SK-N-SH (cell line): ENCODE measurements around the gene CLASRP. TPM values are rescaled to one million over a fixed set of nuclear protein-coding genes. Genes with fewer than 3 reads are reported as not detected.

Source experiments
- CTCF ChIA-PET: fragments of 300-600, 350-600 bp; formaldehyde crosslinking; extraction: SDS; loops from one replicate; lab custom pipeline; 2021; lab: Yijun Ruan, JAX
- POLR2A ChIA-PET: fragments of 350-600 bp; sonication (Branson Sonifier 250); formaldehyde crosslinking; extraction: SDS; loops from one replicate; lab custom pipeline; 2020; ENCODE audit warnings: antibody characterized with exemption, inconsistent platforms; lab: Yijun Ruan, JAX
- DNase-seq: peaks from one replicate; pipeline ENCODE4 v3.0.0; 2012
- H2AFZ ChIP-seq: fragments of 200-600 bp; sonication (generic); 2 replicates; pipeline ENCODE4 v1.8.1; 2016; ENCODE audit warnings: antibody characterized with exemption, mild to moderate bottlenecking, low read depth
- H3F3A ChIP-seq: fragments of 200-600 bp; sonication (generic); replicated peaks from 2 replicates; pipeline ENCODE3; 2016; ENCODE audit warnings: antibody characterized with exemption, mild to moderate bottlenecking; ENCODE audit not compliant: insufficient read depth
- H3K27ac ChIP-seq, 2 experiments: fragments of 200-500 bp in 1 of 2; fragments of 200-600 bp in 1 of 2; sonication (Bioruptor generic) in 1 of 2; sonication (generic), shearing (Covaris generic) in 1 of 2; 2 replicates each; pipeline versions ENCODE4 v1.5.1 to v1.6.1; 2014 to 2016; ENCODE audit warnings: low read depth in 2 of 2, inconsistent platforms in 1 of 2, low read length in 1 of 2, mild to moderate bottlenecking in 1 of 2, mixed read lengths in 1 of 2
- H3K27me3 ChIP-seq: fragments of 200-600 bp; sonication (generic), shearing (Covaris generic); 2 replicates; pipeline ENCODE4 v1.6.1; 2016; ENCODE audit warnings: mixed run types; ENCODE audit not compliant: insufficient read depth
- H3K36me3 ChIP-seq, 2 experiments: fragments of 200-500 bp in 1 of 2; fragments of 200-600 bp in 1 of 2; sonication (Bioruptor generic) in 1 of 2; sonication (generic) in 1 of 2; replicated peaks in 1 of 2; 2 replicates each; pipeline versions ENCODE3 to v1.5.1; 2014 to 2016; ENCODE audit warnings: low read length in 1 of 2, mild to moderate bottlenecking in 1 of 2; ENCODE audit not compliant: insufficient read depth in 2 of 2, control insufficient read depth in 1 of 2
- H3K4me1 ChIP-seq, 2 experiments: fragments of 200-500 bp in 1 of 2; fragments of 200-600 bp in 1 of 2; sonication (Bioruptor generic) in 1 of 2; sonication (generic), shearing (Covaris generic) in 1 of 2; 2 replicates each; pipeline versions ENCODE4 v1.5.1 to v1.6.1; 2014 to 2016; ENCODE audit warnings: low read depth in 1 of 2, low read length in 1 of 2, mixed run types in 1 of 2; ENCODE audit not compliant: insufficient read depth in 2 of 2, control insufficient read depth in 1 of 2
- H3K4me2 ChIP-seq: fragments of 200-600 bp; sonication (generic), shearing (Covaris generic); 2 replicates; pipeline ENCODE4 v1.6.1; 2017; ENCODE audit warnings: mixed run types
- H3K4me3 ChIP-seq, 2 experiments: fragments of 200-500 bp in 1 of 2; fragments of 200-600 bp in 1 of 2; sonication (Bioruptor generic) in 1 of 2; sonication (generic), shearing (Covaris generic) in 1 of 2; 2 replicates each; pipeline versions ENCODE4 v1.5.1 to v1.8.1; 2014 to 2016; ENCODE audit warnings: low read depth in 2 of 2, inconsistent platforms in 1 of 2, low read length in 1 of 2, mild to moderate bottlenecking in 1 of 2, mixed read lengths in 1 of 2, moderate library complexity in 1 of 2
- H3K79me2 ChIP-seq: fragments of 200-600 bp; sonication (generic); 2 replicates; pipeline ENCODE4 v1.8.1; 2017; ENCODE audit warnings: mild to moderate bottlenecking; ENCODE audit not compliant: insufficient read depth
- H3K9ac ChIP-seq: fragments of 200-600 bp; sonication (generic); 2 replicates; pipeline ENCODE4 v1.6.1; 2017; ENCODE audit warnings: mixed run types
- H3K9me2 ChIP-seq: fragments of 200-600 bp; sonication (generic); 2 replicates; pipeline ENCODE4 v1.6.1; 2017; ENCODE audit warnings: mixed run types
- H3K9me3 ChIP-seq: fragments of 200-600 bp; sonication (generic); 2 replicates; pipeline ENCODE4 v1.6.1; 2017; ENCODE audit warnings: mixed run types, mild to moderate bottlenecking, moderate library complexity
- H4K20me1 ChIP-seq: fragments of 200-600 bp; sonication (generic); 2 replicates; pipeline ENCODE4 v1.6.1; 2017; ENCODE audit warnings: mild to moderate bottlenecking, mixed run types; ENCODE audit not compliant: insufficient read depth
- CHD2 ChIP-seq: fragments of 150-350 bp; IDR thresholded peaks from 2 replicates; pipeline ENCODE4 v1.6.1; 2018; ENCODE audit warnings: low read length; ENCODE audit not compliant: partially characterized antibody
- GABPA ChIP-seq: IDR thresholded peaks from 2 replicates; pipeline ENCODE4 v1.4.0; 2012; ENCODE audit warnings: low read depth, mild to moderate bottlenecking
- JUND ChIP-seq: IDR thresholded peaks from 2 replicates; pipeline ENCODE4 v1.4.0; 2012
- MXI1 ChIP-seq: IDR thresholded peaks from 2 replicates; pipeline ENCODE4 v1.6.1; 2012; ENCODE audit warnings: mild to moderate bottlenecking, low read depth, low read length, improper control_type of control experiment
- NFIC ChIP-seq: IDR thresholded peaks from 2 replicates; pipeline ENCODE4 v1.4.0; 2012; ENCODE audit warnings: borderline replicate concordance
- NRF1 ChIP-seq: IDR thresholded peaks from 2 replicates; pipeline ENCODE4 v1.6.1; 2012; ENCODE audit warnings: low read depth, mild to moderate bottlenecking, low read length
- POLR2AphosphoS5 ChIP-seq: IDR thresholded peaks from 2 replicates; pipeline ENCODE4 v1.6.1; 2012; ENCODE audit warnings: low read depth, low read length
- RAD21 ChIP-seq: IDR thresholded peaks from 2 replicates; pipeline ENCODE4 v1.6.1; 2012; ENCODE audit warnings: mild to moderate bottlenecking, low read length
- REST ChIP-seq: IDR thresholded peaks from 2 replicates; pipeline ENCODE4 v1.6.1; 2012; ENCODE audit warnings: mild to moderate bottlenecking, low read depth, low read length, moderate library complexity
- RXRA ChIP-seq: IDR thresholded peaks from 2 replicates; pipeline ENCODE4 v1.4.0; 2012; ENCODE audit warnings: low read depth, mild to moderate bottlenecking, borderline replicate concordance
- SIN3A ChIP-seq: IDR thresholded peaks from 2 replicates; pipeline ENCODE4 v1.6.1; 2012; ENCODE audit warnings: low read depth, mild to moderate bottlenecking, low read length, moderate library complexity, borderline replicate concordance
- SMC3 ChIP-seq: IDR thresholded peaks from 2 replicates; pipeline ENCODE4 v1.6.1; 2012; ENCODE audit warnings: low read depth, low read length, improper control_type of control experiment
- USF1 ChIP-seq: IDR thresholded peaks from 2 replicates; pipeline ENCODE4 v1.4.0; 2012; ENCODE audit warnings: low read depth, borderline replicate concordance
- WGBS: methylation state at CpG from one replicate; pipeline ENCODE4 v1.1.6; 2017; ENCODE audit warnings: low lambda C conversion rate; 5-methylcytosine and 5-hydroxymethylcytosine counted together
- polyA plus RNA-seq, 3 experiments: library from polyadenylated mRNA; depleted of rRNA; stranded (reverse); fragments of >200 nt; gene quantifications; 2 replicates each; pipeline ENCODE4 v1.2.3, GENCODE V29; 2012
- TF ChIP-seq, protein P1 (sequence below): fragments of 200-600 bp; sonication (generic); IDR thresholded peaks from 2 replicates; pipeline ENCODE4 v1.6.1; 2017; ENCODE audit warnings: antibody characterized with exemption, mild to moderate bottlenecking, moderate library complexity

Gene CLASRP
- polyA plus RNA-seq, 1 of the 3 experiments (the other 2 are of a cell fraction) = 54.8 TPM

DNA sequence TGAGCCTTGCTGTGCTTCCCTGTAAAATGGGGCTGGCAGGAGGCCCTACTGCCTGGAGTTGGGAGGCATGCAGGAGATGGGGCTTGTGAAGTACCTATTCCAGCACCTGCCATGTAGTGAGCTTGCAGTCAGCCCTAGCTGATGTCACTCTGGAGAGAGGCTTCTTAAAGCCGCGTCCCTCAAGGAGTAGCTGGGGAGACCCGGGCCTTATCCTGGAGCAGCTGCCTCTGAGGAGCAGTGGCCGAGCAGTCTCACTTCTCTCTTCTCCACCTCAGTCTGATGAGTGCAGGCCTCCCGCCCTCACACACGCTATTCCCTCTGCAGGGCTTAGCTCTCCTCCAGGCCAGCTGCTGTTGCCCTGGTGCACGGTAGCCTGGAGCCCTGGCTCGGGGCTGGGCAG is 18.0 kb downstream of the CLASRP start:
- Histone ChIP-seq H3K36me3 (peaks cover 38 to 76% of the 10 kb centered on the region in 2 experiments), H3K79me2 (peaks cover 39% of the 10 kb centered on the region; the same call in 1 of the 2 replicates), H3K4me2 (no peak overlapping the region), H3K27ac (no peak overlapping the region), H3K9me3 (no peaks in the 10 kb centered on the region), H4K20me1 (peaks cover 21% of the 10 kb centered on the region), H3K27me3 (no peaks in the 10 kb centered on the region), H3K4me1 (no peaks in the 10 kb centered on the region), H2AFZ (no peak overlapping the region), H3K4me3 (no peak overlapping the region)
- WGBS = 98% methylated on average over 8 of the region's 8 CpGs
- no peak for DNase-seq
- TF ChIP-seq REST (no peak), JUND (no peak), MXI1 (no peak), NFIC (no peak), SMC3 (no peak), SIN3A (no peak), CHD2 (no peak), RAD21 (no peak), POLR2AphosphoS5 (no peak), GABPA (no peak)
- TF ChIP-seq, protein P1, sequence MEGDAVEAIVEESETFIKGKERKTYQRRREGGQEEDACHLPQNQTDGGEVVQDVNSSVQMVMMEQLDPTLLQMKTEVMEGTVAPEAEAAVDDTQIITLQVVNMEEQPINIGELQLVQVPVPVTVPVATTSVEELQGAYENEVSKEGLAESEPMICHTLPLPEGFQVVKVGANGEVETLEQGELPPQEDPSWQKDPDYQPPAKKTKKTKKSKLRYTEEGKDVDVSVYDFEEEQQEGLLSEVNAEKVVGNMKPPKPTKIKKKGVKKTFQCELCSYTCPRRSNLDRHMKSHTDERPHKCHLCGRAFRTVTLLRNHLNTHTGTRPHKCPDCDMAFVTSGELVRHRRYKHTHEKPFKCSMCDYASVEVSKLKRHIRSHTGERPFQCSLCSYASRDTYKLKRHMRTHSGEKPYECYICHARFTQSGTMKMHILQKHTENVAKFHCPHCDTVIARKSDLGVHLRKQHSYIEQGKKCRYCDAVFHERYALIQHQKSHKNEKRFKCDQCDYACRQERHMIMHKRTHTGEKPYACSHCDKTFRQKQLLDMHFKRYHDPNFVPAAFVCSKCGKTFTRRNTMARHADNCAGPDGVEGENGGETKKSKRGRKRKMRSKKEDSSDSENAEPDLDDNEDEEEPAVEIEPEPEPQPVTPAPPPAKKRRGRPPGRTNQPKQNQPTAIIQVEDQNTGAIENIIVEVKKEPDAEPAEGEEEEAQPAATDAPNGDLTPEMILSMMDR = no peak
- TF ChIP-seq, all 33 proteins: peak for 0
- H3K9ac ChIP-seq = no peak overlapping the region
- POLR2A ChIA-PET = interaction anchor here (0.8 to 1.0 kb wide), 2 partner anchors 18 to 22 kb away, joined by 3 read pairs; partner anchors contain the start of genes CLASRP and GEMIN7
- CTCF ChIA-PET = interaction anchor here (0.6 to 1.3 kb wide), 2 partner anchors 12 to 862 kb away, joined by 3 to 6 read pairs; no protein-coding TSS in a partner anchor
- peaks cover 4% of the 10 kb centered on the region for H3F3A ChIP-seq
- no peaks in the 10 kb centered on the region for H3K9me2 ChIP-seq

DNA sequence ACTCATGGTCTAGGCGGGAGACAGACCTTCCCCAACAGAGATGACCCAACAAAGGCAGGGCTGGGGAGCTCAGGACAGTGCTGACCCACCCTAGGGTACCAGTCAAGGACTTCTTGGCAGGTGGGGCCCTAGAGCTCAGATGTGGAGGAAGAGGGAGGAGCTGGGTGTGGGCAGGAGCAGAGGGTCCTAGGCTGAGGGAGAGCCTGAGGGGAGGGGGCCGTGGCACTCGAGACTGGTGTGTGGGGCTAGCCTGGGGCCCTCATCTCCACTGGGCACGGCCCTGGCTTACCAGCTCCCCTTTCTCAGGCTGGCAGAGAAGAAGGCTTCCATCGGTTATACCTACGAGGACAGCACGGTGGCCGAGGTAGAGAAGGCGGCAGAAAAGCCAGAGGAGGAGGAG is 18.6 kb downstream of the CLASRP start:
- Histone ChIP-seq H3K36me3 (peaks cover 38 to 74% of the 10 kb centered on the region in 2 experiments), H3K27me3 (no peaks in the 10 kb centered on the region), H3F3A (peaks cover 4% of the 10 kb centered on the region), H3K4me3 (no peak overlapping the region), H3K9ac (no peak overlapping the region), H4K20me1 (peaks cover 15% of the 10 kb centered on the region), H3K4me2 (no peak overlapping the region), H3K9me3 (no peaks in the 10 kb centered on the region), H2AFZ (no peak overlapping the region), H3K27ac (no peak overlapping the region), H3K9me2 (no peaks in the 10 kb centered on the region), H3K79me2 (peaks cover 33% of the 10 kb centered on the region; the same call in 1 of the 2 replicates), H3K4me1 (no peaks in the 10 kb centered on the region)
- DNase-seq = no peak
- ChIA-PET POLR2A (interaction anchor here (0.8 to 1.0 kb wide), 2 partner anchors 19 to 21 kb away, joined by 3 read pairs; partner anchors contain the start of genes CLASRP and GEMIN7), CTCF (interaction anchor here (1.3 kb wide), 1 partner anchor 13 kb away, joined by 6 read pairs; no protein-coding TSS in a partner anchor)
- WGBS = 90% methylated on average over 9 of the region's 9 CpGs
- TF ChIP-seq USF1 (no peak), NFIC (no peak), JUND (no peak), RXRA (no peak), NRF1 (no peak), REST (no peak)
- TF ChIP-seq, protein P1 = no peak
